ENCODE measurements around the gene KCTD15. TPM values are rescaled to one million over a fixed set of nuclear protein-coding genes. Genes with fewer than 3 reads are reported as not detected.

KCTD15 gene
- polyA plus RNA-seq, 1 donor (not counting 4 experiments of a cell fraction or from before 2014, with no cell fraction given): 16.2 TPM

GRCh38 chr19:33814181-33815165 lies 17.8 kb downstream of the KCTD15 start:
- no peak for FAIRE-seq
- peaks cover 6 to 20% of the 10 kb centered on the region in 2 experiments for H3K36me3 ChIP-seq (ENCODE audit: control insufficient read depth in 2 of 2, extremely low read depth in 1 of 2, insufficient read depth in 2 of 2, low read length in 2 of 2)
- dilution Hi-C loops (cut with MboI; ENCODE audit: extremely low pct_ligation_motif_present, low sequenced_read_pairs): no loop called here
- TF ChIP-seq EZH2 (IDR thresholded peaks at IDR 0.05; ENCODE audit: low read length): no peak
- no peak for TF ChIP-seq CTCF (optimal IDR thresholded peaks at IDR 0.05 in 1 of 3, IDR thresholded peaks at IDR 0.05 in 1 of 3, conservative IDR thresholded peaks at IDR 0.05 in 1 of 3; ENCODE audit: extremely low read depth in 1 of 3, insufficient read depth in 2 of 3, low read length in 3 of 3)
- H3K4me2 ChIP-seq (ENCODE audit: control insufficient read depth, extremely low read depth, insufficient read depth, low read depth, low read length): no peak overlapping the region
- no peaks in the 10 kb centered on the region for H3K9me1 ChIP-seq (ENCODE audit: control insufficient read depth, extremely low read depth, insufficient read depth, low read length)
- no peaks in the 10 kb centered on the region for H4K20me1 ChIP-seq (ENCODE audit: control insufficient read depth, extremely low read depth, insufficient read depth, low read length)
- H3K9me3 ChIP-seq (ENCODE audit: control insufficient read depth, low read depth, low read length): no peaks in the 10 kb centered on the region
- H2AFZ ChIP-seq (ENCODE audit: control insufficient read depth, low read length): no peak overlapping the region
- H3K4me1 ChIP-seq (ENCODE audit: control insufficient read depth, extremely low read depth, insufficient read depth, low read length): peaks cover 7% of the 10 kb centered on the region
- H3K79me2 ChIP-seq (ENCODE audit: control insufficient read depth, insufficient read depth, low read length): no peaks in the 10 kb centered on the region
- no peak for DNase-seq (ENCODE audit: low read depth, low spot score)
- no peak overlapping the region for H3K4me3 ChIP-seq (ENCODE audit: control insufficient read depth in 2 of 3, extremely low read depth in 1 of 3, insufficient read depth in 2 of 3, low read depth in 1 of 3, low read length in 3 of 3)
- H3K27me3 ChIP-seq (ENCODE audit: control insufficient read depth, extremely low read depth, insufficient read depth, low read length): no peaks in the 10 kb centered on the region
- H3K27ac ChIP-seq (ENCODE audit: control insufficient read depth, insufficient read depth, low read length): no peak overlapping the region
- H3K9ac ChIP-seq (ENCODE audit: control insufficient read depth, extremely low read depth, insufficient read depth, low read length): no peak overlapping the region

- Histone ChIP-seq H3K36me3 (ENCODE audit: control insufficient read depth in 2 of 2, extremely low read depth in 1 of 2, insufficient read depth in 2 of 2, low read length in 2 of 2) (peaks cover 6 to 20% of the 10 kb centered on the region in 2 experiments), H3K9ac (ENCODE audit: control insufficient read depth, extremely low read depth, insufficient read depth, low read length) (no peak overlapping the region), H3K4me2 (ENCODE audit: control insufficient read depth, extremely low read depth, insufficient read depth, low read depth, low read length) (no peak overlapping the region), H3K27ac (ENCODE audit: control insufficient read depth, insufficient read depth, low read length) (no peak overlapping the region), H3K27me3 (ENCODE audit: control insufficient read depth, extremely low read depth, insufficient read depth, low read length) (no peaks in the 10 kb centered on the region), H2AFZ (ENCODE audit: control insufficient read depth, low read length) (no peak overlapping the region), H3K4me3 (ENCODE audit: control insufficient read depth in 2 of 3, extremely low read depth in 1 of 3, insufficient read depth in 2 of 3, low read depth in 1 of 3, low read length in 3 of 3) (no peak overlapping the region), H3K4me1 (ENCODE audit: control insufficient read depth, extremely low read depth, insufficient read depth, low read length) (peaks cover 18% of the 10 kb centered on the region), H3K9me3 (ENCODE audit: control insufficient read depth, low read depth, low read length) (no peaks in the 10 kb centered on the region), H3K79me2 (ENCODE audit: control insufficient read depth, insufficient read depth, low read length) (no peaks in the 10 kb centered on the region), H4K20me1 (ENCODE audit: control insufficient read depth, extremely low read depth, insufficient read depth, low read length) (no peaks in the 10 kb centered on the region), H3K9me1 (ENCODE audit: control insufficient read depth, extremely low read depth, insufficient read depth, low read length) (peaks cover under 1% of the 10 kb centered on the region)
- DNase-seq (ENCODE audit: low read depth, low spot score) (no peak), FAIRE-seq (no peak)
- dilution Hi-C loops (cut with MboI; ENCODE audit: extremely low pct_ligation_motif_present, low sequenced_read_pairs): no loop called here
- TF ChIP-seq CTCF (optimal IDR thresholded peaks at IDR 0.05 in 1 of 3, IDR thresholded peaks at IDR 0.05 in 1 of 3, conservative IDR thresholded peaks at IDR 0.05 in 1 of 3; ENCODE audit: extremely low read depth in 1 of 3, insufficient read depth in 2 of 3, low read length in 3 of 3): no peak
These were observed 19.0 kb downstream of the KCTD15 start for GRCh38 chr19:33815380-33816340.
